Esophagus muscularis mucosa (tissue), 4 donors: ENCODE results near the gene BGN. TPM values are rescaled to one million over a fixed set of nuclear protein-coding genes. Genes with fewer than 3 reads are reported as not detected.

Experiments
- DNase-seq: peaks from one replicate; pipeline ENCODE4 v3.0.0-alpha.2; 2017; ENCODE audit errors: extremely low spot score
- H3K27ac ChIP-seq, 4 donors: fragments of 200-600 bp; sonication (generic); replicated peaks in 1 of 4; 1 replicate in 3 of 4; 2 replicates in 1 of 4; pipeline ENCODE4 v1.5.1; 2016 to 2019; ENCODE audit warnings: mild to moderate bottlenecking in 1 of 4
- H3K27me3 ChIP-seq, 4 donors: fragments of 200-600 bp; sonication (generic); one replicate each; pipeline versions ENCODE4 v1.5.1 to v1.6.0; 2016 to 2019
- H3K36me3 ChIP-seq, 4 donors: fragments of 200-600 bp; sonication (generic); one replicate each; pipeline ENCODE4 v1.5.1; 2016 to 2019
- H3K4me1 ChIP-seq, 4 donors: fragments of 200-600 bp; sonication (generic); one replicate each; pipeline ENCODE4 v1.5.1; 2016 to 2019
- H3K4me3 ChIP-seq, 4 donors: fragments of 200-600 bp; sonication (generic); 1 replicate in 2 of 4; 2 replicates in 2 of 4; pipeline ENCODE4 v1.5.1; 2016 to 2019; ENCODE audit warnings: mild to moderate bottlenecking in 4 of 4, moderate library complexity in 1 of 4
- H3K9me3 ChIP-seq, 4 donors: fragments of 200-600 bp; sonication (generic); 1 replicate in 3 of 4; 2 replicates in 1 of 4; pipeline ENCODE4 v1.5.1; 2016 to 2019
- EP300 ChIP-seq: sonication (generic); formaldehyde crosslinking; IDR thresholded peaks from one replicate; pipeline ENCODE4 v1.6.1; 2017; ENCODE audit warnings: antibody characterized with exemption
- POLR2A ChIP-seq: fragments of 450-650 bp; IDR thresholded peaks from one replicate; pipeline ENCODE4 v1.6.1; 2017; ENCODE audit warnings: antibody characterized with exemption, moderate library complexity, mild to moderate bottlenecking, low read depth
- POLR2AphosphoS5 ChIP-seq, 2 donors: sonication (generic); formaldehyde crosslinking; IDR thresholded peaks; one replicate each; pipeline ENCODE4 v1.6.1; 2017; ENCODE audit warnings: antibody characterized with exemption in 2 of 2
- WGBS: methylation state at CpG from one replicate; pipeline ENCODE4 v1.1.5; 2018; 5-methylcytosine and 5-hydroxymethylcytosine counted together
- intact Hi-C: fragments of 100-400 bp; cut with DNase I; formaldehyde crosslinking; loops from one replicate; pipeline ENCODE4 v1.15.1; 2023
- total RNA-seq, 4 donors: library from RNA; depleted of rRNA; stranded (reverse); fragments of >200 nt; gene quantifications; one replicate each; pipeline versions ENCODE4 v1.1.0 to v1.2.1, GENCODE V29; 2016
- TF ChIP-seq, protein P1 (sequence below), 3 experiments: fragments of 200-600 bp in 2 of 3; fragments of 450-650 bp in 1 of 3; sonication (generic) in 2 of 3; IDR thresholded peaks; one replicate each; pipeline ENCODE4 v1.5.1; 2017 to 2019; ENCODE audit warnings: antibody characterized with exemption in 3 of 3, mild to moderate bottlenecking in 2 of 3, moderate library complexity in 1 of 3

BGN gene
- total RNA-seq, 4 donors from 2014 or later: 16.6 to 77.8 (median 21.5) TPM

DNA sequence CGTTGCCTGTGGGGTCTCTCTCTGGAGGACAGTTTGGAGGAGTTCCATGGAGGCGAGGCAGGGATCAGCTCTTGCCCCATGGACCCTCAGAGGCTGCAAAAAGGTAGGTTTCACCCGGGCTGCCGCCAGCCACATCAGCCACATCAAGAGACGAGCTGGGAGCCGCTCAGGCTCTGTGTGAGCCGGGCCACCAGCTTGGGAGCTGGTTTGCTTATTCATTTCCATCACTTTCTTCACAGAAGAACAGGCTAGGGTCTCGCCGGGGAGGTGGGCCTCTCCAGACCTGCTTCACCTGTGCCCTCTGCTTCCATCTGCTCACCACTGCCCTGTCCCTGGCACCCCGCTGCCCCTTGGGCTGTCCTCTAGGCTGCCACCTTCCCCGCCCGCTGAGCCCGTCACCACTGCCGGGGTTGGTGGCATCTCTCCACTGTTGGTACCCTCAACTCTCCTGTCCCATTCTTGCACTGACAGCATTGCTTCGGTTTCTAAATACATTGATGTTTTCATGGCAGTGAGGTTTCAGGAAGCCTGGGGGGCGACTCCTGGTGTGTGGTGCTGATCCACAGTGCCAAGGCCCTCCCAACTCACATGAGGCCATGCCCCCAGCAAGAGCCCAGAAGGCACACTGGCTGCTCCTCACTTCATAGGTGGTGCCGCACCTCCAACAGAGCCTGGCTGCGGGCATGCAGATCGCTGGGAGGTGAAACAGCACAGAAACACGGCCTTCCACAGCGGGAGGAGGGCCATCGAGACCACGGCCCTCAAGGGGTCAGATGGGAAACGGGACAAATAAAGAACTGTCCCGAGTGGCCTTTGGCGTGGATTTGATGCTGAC, 44.4 kb upstream of the BGN start:
- H3K27ac ChIP-seq: no peak overlapping the region
- peaks cover 0 to 53% (median 18%) of the 10 kb centered on the region in 4 donors for H3K36me3 ChIP-seq
- WGBS: 88% methylated on average over 16 of the region's 26 CpGs
- H3K9me3 ChIP-seq: no peaks in the 10 kb centered on the region
- intact Hi-C loops: no loop called here
- H3K27me3 ChIP-seq: no peaks in the 10 kb centered on the region
- H3K4me1 ChIP-seq: no peaks in the 10 kb centered on the region
- no peak for DNase-seq
- no peak overlapping the region for H3K4me3 ChIP-seq
- TF ChIP-seq EP300: no peak
- no peak for TF ChIP-seq POLR2AphosphoS5 (IDR thresholded peaks at IDR 0.05)
- TF ChIP-seq, protein P1, sequence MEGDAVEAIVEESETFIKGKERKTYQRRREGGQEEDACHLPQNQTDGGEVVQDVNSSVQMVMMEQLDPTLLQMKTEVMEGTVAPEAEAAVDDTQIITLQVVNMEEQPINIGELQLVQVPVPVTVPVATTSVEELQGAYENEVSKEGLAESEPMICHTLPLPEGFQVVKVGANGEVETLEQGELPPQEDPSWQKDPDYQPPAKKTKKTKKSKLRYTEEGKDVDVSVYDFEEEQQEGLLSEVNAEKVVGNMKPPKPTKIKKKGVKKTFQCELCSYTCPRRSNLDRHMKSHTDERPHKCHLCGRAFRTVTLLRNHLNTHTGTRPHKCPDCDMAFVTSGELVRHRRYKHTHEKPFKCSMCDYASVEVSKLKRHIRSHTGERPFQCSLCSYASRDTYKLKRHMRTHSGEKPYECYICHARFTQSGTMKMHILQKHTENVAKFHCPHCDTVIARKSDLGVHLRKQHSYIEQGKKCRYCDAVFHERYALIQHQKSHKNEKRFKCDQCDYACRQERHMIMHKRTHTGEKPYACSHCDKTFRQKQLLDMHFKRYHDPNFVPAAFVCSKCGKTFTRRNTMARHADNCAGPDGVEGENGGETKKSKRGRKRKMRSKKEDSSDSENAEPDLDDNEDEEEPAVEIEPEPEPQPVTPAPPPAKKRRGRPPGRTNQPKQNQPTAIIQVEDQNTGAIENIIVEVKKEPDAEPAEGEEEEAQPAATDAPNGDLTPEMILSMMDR (IDR thresholded peaks at IDR 0.05): no peak
- no peak for TF ChIP-seq POLR2A

DNA sequence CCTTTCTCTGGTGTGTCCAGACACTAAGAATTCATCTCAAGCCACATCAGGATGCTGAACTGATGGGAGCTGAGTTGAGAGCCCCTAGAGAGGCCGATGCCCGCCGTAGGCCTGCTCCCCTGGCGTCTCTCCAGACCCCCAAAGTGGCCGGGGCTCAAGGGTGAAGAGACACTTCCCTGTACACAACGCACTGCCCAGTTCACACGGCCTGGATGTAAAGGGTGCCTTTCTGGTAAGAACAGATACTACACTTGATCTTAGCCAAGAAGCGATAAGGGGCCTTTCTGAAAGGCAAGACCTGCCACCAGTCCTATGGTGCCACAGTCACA, 43.9 kb upstream of the BGN start:
- peaks cover 0 to 58% (median 20%) of the 10 kb centered on the region in 4 donors for H3K36me3 ChIP-seq
- 88% methylated on average over 8 of the region's 8 CpGs for WGBS
- no peaks in the 10 kb centered on the region for H3K27me3 ChIP-seq
- no peak for TF ChIP-seq POLR2AphosphoS5 (IDR thresholded peaks at IDR 0.05)
- TF ChIP-seq EP300: no peak
- TF ChIP-seq POLR2A: no peak
- TF ChIP-seq, protein P1 (IDR thresholded peaks at IDR 0.05): no peak
- no peak for DNase-seq
- intact Hi-C loops: no loop called here
- H3K4me3 ChIP-seq: no peak overlapping the region
- H3K9me3 ChIP-seq: no peaks in the 10 kb centered on the region
- H3K27ac ChIP-seq: no peak overlapping the region
- no peaks in the 10 kb centered on the region for H3K4me1 ChIP-seq

DNA sequence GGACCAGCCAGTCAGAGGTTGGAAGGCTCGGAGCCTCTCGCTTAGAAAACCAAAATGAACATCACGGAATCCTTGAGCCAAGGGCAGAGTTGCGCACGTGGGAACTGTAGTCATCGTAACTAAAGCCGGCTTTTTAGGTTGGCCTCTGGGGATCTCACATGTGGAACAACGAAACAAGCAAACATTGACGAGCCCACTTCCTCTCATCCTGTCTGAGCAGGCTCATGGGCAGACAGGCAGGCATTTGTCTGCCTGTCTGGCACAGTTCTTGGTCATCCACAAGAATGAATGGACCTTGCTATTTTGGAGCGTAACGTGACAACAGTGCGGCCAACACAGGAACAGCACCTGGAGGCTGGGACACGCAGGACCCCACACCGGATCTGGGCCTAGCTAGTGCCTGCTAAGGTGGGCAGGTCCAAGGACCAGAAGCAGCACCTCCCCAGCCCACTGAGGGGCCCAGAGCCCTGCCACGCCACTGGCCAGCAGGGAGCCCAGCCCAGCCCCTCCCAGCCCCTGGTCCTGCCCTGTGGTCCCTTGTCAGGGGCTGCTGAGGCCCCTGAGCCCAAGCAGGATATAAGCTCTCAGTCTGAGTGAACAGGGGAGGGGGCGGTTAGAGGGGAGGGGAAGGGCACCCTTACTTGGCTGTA, 39.8 kb upstream of the BGN start:
- Histone ChIP-seq H3K27ac (no peak overlapping the region), H3K4me1 (peaks cover 6 to 22% (median 10%) of the 10 kb centered on the region in 4 donors), H3K27me3 (no peaks in the 10 kb centered on the region), H3K9me3 (no peaks in the 10 kb centered on the region), H3K4me3 (no peak overlapping the region), H3K36me3 (peaks cover 0 to 49% (median 14%) of the 10 kb centered on the region in 4 donors)
- intact Hi-C loops: no loop called here
- TF ChIP-seq, protein P1 (IDR thresholded peaks at IDR 0.05): no peak
- TF ChIP-seq POLR2AphosphoS5 (IDR thresholded peaks at IDR 0.05) (no peak), EP300 (no peak), POLR2A (no peak)
- no peak for DNase-seq
- WGBS: 93% methylated on average over 16 of the region's 16 CpGs

DNA sequence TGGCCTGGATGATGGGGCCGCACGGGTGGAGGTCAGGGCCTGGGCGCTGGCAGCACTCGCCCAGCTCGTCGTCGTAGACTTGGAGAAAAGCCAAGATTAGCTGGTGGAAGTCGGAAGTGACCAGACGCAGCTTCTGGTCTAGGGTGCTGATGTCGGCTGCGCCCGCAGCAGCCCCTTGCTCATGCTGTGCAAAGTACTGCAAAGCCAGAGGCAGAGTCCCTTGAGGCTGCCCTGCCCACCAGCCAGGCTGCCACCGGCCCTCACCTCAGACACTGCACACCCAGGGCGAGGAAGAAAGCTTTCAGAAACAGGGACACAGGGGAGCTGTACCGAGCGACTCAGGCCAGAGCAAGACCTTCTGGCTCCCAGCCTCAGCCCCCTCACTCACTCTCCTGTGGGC, 39.2 kb upstream of the BGN start:
- WGBS: 84% methylated on average over 11 of the region's 16 CpGs
- Histone ChIP-seq H3K4me3 (no peak overlapping the region), H3K27me3 (no peaks in the 10 kb centered on the region), H3K27ac (no peak overlapping the region), H3K9me3 (no peaks in the 10 kb centered on the region), H3K4me1 (peaks cover 6 to 22% (median 10%) of the 10 kb centered on the region in 4 donors), H3K36me3 (peaks cover 0 to 44% (median 14%) of the 10 kb centered on the region in 4 donors)
- TF ChIP-seq, protein P1 (IDR thresholded peaks at IDR 0.05): no peak
- no peak for TF ChIP-seq EP300
- TF ChIP-seq POLR2AphosphoS5 (IDR thresholded peaks at IDR 0.05): no peak
- TF ChIP-seq POLR2A: no peak
- intact Hi-C loops: no loop called here
- DNase-seq: no peak
